ENCODE measurements around the gene SLC6A16.
"Not testable (repeated sequence)": the region's sequence is repeated elsewhere in the genome, so short reads cannot be mapped to it uniquely, and the experiment has no call there.

The SLC6A16 gene

DNA sequence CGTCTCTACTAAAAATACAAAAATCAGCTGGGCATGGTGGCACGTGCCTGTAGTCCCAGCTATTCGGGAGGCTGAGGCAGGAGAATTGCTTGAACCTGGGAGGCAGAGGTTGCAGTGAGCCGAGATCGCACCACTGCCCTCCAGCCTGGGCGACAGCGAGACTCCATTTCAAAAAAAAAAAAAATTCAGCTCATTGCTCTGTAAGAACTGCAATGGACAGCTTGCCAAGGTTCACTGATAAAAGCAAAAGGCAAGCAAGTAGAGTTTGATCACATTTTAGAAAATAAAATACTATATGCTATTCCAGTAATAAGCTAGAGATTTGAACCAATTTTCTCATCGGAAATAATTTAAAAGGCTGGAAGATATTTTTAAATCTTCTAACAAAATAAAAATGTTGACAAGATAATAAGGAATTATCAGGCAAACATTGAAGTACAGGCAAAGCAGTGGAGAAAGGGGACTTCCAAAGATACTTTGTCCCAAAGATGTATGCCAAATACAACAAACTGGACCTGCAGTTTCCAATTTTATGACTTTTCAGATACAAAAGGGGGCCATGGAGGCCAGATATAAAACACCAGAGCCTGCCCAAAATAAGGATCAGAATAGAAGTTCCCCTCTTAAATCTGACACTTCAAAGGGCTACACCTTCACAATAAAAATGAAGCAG, 29.6 kb downstream of the SLC6A16 start:
- Histone ChIP-seq H3K4me1 (ENCODE audit: low read length) (no peaks in the 10 kb centered on the region), H2AFZ (ENCODE audit: low read depth, low read length) (no peak overlapping the region), H3K4me3 (ENCODE audit: low read length) (no peak overlapping the region), H4K20me1 (ENCODE audit: insufficient read depth, low read length) (no peaks in the 10 kb centered on the region), H3K9me3 (ENCODE audit: insufficient read depth, low read length) (no peaks in the 10 kb centered on the region), H3K27ac (ENCODE audit: low read length) (no peak overlapping the region), H3K36me3 (replicated peaks; ENCODE audit: low read depth, low read length) (no peaks in the 10 kb centered on the region), H3K27me3 (ENCODE audit: low read depth, low read length) (0 out of 2 replicates have a peak, but pooled peaks cover 9% of the 10 kb centered on the region), H3K79me2 (ENCODE audit: low read length) (no peaks in the 10 kb centered on the region), H3K4me2 (ENCODE audit: low read length) (no peak overlapping the region), H3K9ac (ENCODE audit: low read length) (no peak overlapping the region)
- TF ChIP-seq, protein P1, sequence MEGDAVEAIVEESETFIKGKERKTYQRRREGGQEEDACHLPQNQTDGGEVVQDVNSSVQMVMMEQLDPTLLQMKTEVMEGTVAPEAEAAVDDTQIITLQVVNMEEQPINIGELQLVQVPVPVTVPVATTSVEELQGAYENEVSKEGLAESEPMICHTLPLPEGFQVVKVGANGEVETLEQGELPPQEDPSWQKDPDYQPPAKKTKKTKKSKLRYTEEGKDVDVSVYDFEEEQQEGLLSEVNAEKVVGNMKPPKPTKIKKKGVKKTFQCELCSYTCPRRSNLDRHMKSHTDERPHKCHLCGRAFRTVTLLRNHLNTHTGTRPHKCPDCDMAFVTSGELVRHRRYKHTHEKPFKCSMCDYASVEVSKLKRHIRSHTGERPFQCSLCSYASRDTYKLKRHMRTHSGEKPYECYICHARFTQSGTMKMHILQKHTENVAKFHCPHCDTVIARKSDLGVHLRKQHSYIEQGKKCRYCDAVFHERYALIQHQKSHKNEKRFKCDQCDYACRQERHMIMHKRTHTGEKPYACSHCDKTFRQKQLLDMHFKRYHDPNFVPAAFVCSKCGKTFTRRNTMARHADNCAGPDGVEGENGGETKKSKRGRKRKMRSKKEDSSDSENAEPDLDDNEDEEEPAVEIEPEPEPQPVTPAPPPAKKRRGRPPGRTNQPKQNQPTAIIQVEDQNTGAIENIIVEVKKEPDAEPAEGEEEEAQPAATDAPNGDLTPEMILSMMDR (IDR thresholded peaks at IDR 0.05; ENCODE audit: low read depth, low read length) = no peak
- TF ChIP-seq EZH2phosphoT487 (IDR thresholded peaks at IDR 0.05; ENCODE audit: low read depth) = no peak

DNA sequence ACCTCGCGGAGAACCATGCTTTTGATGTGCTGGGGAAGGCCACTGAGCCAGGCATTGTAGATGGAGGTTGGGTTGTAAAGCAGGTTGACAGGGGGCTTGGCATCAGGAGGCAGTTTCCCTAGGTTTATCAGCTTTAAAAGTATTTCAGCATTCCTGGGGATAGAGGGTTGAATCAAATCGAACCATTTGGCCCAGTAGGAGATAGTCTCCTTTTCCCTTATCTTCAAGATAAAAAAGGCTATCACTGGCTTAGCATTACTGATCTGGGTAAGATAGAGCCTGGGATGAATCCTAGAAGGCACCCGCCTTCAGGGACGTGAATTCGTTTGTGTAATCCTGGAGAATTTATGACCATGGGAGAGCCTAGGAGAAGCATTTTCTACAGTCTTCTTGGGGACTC, 30.6 kb downstream of the SLC6A16 start:
- Histone ChIP-seq H3K36me3 (replicated peaks; ENCODE audit: low read depth, low read length) (no peaks in the 10 kb centered on the region), H3K79me2 (ENCODE audit: low read length) (no peaks in the 10 kb centered on the region), H3K27ac (ENCODE audit: low read length) (no peak overlapping the region), H3K4me1 (ENCODE audit: low read length) (no peaks in the 10 kb centered on the region), H3K4me2 (ENCODE audit: low read length) (no peak overlapping the region), H2AFZ (ENCODE audit: low read depth, low read length) (no peak overlapping the region), H4K20me1 (ENCODE audit: insufficient read depth, low read length) (no peaks in the 10 kb centered on the region), H3K9me3 (ENCODE audit: insufficient read depth, low read length) (no peaks in the 10 kb centered on the region), H3K9ac (ENCODE audit: low read length) (no peak overlapping the region), H3K4me3 (ENCODE audit: low read length) (no peak overlapping the region), H3K27me3 (ENCODE audit: low read depth, low read length) (0 out of 2 replicates have a peak, but pooled peaks cover 9% of the 10 kb centered on the region)
- no peak for TF ChIP-seq EZH2phosphoT487 (IDR thresholded peaks at IDR 0.05; ENCODE audit: low read depth)
- TF ChIP-seq, protein P1 (IDR thresholded peaks at IDR 0.05; ENCODE audit: low read depth, low read length) = no peak

DNA sequence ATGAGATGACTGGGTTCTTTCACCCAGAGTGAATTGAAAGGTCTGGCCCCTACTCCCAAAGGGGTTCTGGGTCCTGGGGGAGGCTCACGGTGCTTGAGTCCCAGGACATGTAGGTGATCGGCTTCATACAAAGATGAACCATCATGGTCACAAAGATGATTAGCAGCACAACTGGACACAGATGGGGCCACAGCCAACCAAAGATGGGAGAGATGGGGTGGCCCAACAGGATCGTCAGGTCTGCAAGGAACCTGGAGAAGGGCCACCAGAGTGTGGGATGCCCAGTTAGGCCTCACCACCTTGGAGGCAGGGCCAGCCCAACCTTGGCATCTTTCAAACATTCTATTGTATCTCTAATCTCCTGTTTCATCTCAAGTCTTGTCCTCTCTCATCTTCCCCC, 34.5 kb downstream of the SLC6A16 start:
- H2AFZ ChIP-seq (ENCODE audit: low read depth, low read length) = no peak overlapping the region
- TF ChIP-seq, protein P1 (IDR thresholded peaks at IDR 0.05; ENCODE audit: low read depth, low read length) = no peak
- TF ChIP-seq EZH2phosphoT487 (IDR thresholded peaks at IDR 0.05; ENCODE audit: low read depth) = no peak
- H3K9me3 ChIP-seq (ENCODE audit: insufficient read depth, low read length) = no peaks in the 10 kb centered on the region
- no peak overlapping the region for H3K4me3 ChIP-seq (ENCODE audit: low read length)
- no peak overlapping the region for H3K4me2 ChIP-seq (ENCODE audit: low read length)
- no peak overlapping the region for H3K9ac ChIP-seq (ENCODE audit: low read length)
- no peaks in the 10 kb centered on the region for H3K36me3 ChIP-seq (replicated peaks; ENCODE audit: low read depth, low read length)
- no peak overlapping the region for H3K27ac ChIP-seq (ENCODE audit: low read length)
- no peaks in the 10 kb centered on the region for H3K79me2 ChIP-seq (ENCODE audit: low read length)
- H3K27me3 ChIP-seq (ENCODE audit: low read depth, low read length) = no peaks in the 10 kb centered on the region
- H3K4me1 ChIP-seq (ENCODE audit: low read length) = no peaks in the 10 kb centered on the region
- H4K20me1 ChIP-seq (ENCODE audit: insufficient read depth, low read length) = no peaks in the 10 kb centered on the region

DNA sequence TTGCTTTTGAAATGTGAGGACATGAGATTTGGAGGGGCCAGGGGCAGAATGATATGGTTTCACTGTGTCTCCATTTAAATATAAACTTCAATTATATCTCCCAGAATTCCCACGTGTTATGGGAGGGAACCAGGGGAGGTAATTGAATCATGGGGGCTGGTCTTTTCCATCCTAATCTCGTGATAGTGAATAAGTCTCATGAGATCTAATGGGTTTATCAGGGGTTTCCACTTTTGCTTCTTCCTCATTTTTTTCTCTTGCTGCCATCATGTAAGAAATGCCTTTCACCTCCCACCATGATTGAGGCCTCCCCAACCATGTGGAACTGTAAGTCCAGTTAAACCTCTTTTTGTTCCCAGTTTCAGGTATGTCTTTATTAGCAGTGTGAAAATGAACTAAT, 35.7 kb downstream of the SLC6A16 start:
- H3K4me2 ChIP-seq (ENCODE audit: low read length); H4K20me1 ChIP-seq (ENCODE audit: insufficient read depth, low read length): not testable (repeated sequence)

DNA sequence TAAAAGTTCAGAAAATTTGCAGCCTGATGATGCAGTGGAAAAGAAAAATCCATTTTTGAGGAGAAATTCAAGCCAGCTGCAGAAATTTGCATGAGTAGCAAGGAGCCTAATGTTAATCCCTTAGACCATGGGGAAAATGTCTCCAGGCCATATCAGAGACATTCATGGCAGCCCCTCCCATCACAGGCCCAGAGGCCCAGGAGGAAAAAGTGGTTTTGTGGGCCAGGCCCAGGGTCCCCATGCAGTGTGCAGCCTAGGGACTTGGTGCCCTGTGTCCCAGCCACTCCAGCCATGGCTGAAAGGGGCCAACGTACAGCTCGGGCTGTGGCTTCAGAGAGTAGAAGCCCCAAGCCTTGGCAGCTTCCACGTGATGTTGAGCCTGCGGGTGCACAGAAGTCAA, 36.8 kb downstream of the SLC6A16 start:
- not testable (repeated sequence) for H2AFZ ChIP-seq (ENCODE audit: low read depth, low read length); H3K4me3 ChIP-seq (ENCODE audit: low read length); H4K20me1 ChIP-seq (ENCODE audit: insufficient read depth, low read length); H3K4me1 ChIP-seq (ENCODE audit: low read length); H3K79me2 ChIP-seq (ENCODE audit: low read length); H3K4me2 ChIP-seq (ENCODE audit: low read length); H3K9me3 ChIP-seq (ENCODE audit: insufficient read depth, low read length); H3K27ac ChIP-seq (ENCODE audit: low read length); H3K9ac ChIP-seq (ENCODE audit: low read length); H3K36me3 ChIP-seq (replicated peaks; ENCODE audit: low read depth, low read length); H3K27me3 ChIP-seq (ENCODE audit: low read depth, low read length)

More for the DNA sequence above, 35.7 kb downstream of the SLC6A16 start:
- H3K27me3 ChIP-seq (ENCODE audit: low read depth, low read length); H3K9ac ChIP-seq (ENCODE audit: low read length); H3K36me3 ChIP-seq (replicated peaks; ENCODE audit: low read depth, low read length); H3K27ac ChIP-seq (ENCODE audit: low read length); H3K4me1 ChIP-seq (ENCODE audit: low read length); H3K4me3 ChIP-seq (ENCODE audit: low read length); H2AFZ ChIP-seq (ENCODE audit: low read depth, low read length); H3K9me3 ChIP-seq (ENCODE audit: insufficient read depth, low read length); H3K79me2 ChIP-seq (ENCODE audit: low read length): not testable (repeated sequence)
